GM12891 (cell line): ENCODE results near the gene DSCAM.

Source experiments
- DNase-seq: peaks from one replicate; pipeline ENCODE4 v3.0.0; 2011; ENCODE audit warnings: low spot score; ENCODE audit not compliant: insufficient read length
- FAIRE-seq: peaks from 2 replicates; lab custom pipeline; 2011; peaks lifted over from hg19 to GRCh38; lab: Jason Lieb, UNC
- PAX5 ChIP-seq: IDR thresholded peaks from 2 replicates; pipeline ENCODE4 v1.6.1; 2011; ENCODE audit warnings: low read length, moderate library complexity, mild to moderate bottlenecking; ENCODE audit not compliant: insufficient read depth, severe bottlenecking
- POLR2A ChIP-seq: IDR thresholded peaks from 2 replicates; pipeline ENCODE4 v1.6.1; 2011; ENCODE audit warnings: low read depth, low read length, control low read depth
- POLR2AphosphoS5 ChIP-seq: IDR thresholded peaks from 2 replicates; pipeline ENCODE4 v1.6.1; 2011; ENCODE audit warnings: low read depth, low read length, control low read depth
- POU2F2 ChIP-seq: IDR thresholded peaks from 2 replicates; pipeline ENCODE4 v1.6.1; 2011; ENCODE audit warnings: low read depth, mild to moderate bottlenecking, control low read depth, low read length, moderate library complexity
- SPI1 ChIP-seq: IDR thresholded peaks from 2 replicates; pipeline ENCODE4 v1.6.1; 2011; ENCODE audit warnings: low read depth, low read length, control low read depth
- TAF1 ChIP-seq: IDR thresholded peaks from 2 replicates; pipeline ENCODE4 v1.6.1; 2011; ENCODE audit warnings: low read depth, low read length, control low read depth

DSCAM gene

DNA sequence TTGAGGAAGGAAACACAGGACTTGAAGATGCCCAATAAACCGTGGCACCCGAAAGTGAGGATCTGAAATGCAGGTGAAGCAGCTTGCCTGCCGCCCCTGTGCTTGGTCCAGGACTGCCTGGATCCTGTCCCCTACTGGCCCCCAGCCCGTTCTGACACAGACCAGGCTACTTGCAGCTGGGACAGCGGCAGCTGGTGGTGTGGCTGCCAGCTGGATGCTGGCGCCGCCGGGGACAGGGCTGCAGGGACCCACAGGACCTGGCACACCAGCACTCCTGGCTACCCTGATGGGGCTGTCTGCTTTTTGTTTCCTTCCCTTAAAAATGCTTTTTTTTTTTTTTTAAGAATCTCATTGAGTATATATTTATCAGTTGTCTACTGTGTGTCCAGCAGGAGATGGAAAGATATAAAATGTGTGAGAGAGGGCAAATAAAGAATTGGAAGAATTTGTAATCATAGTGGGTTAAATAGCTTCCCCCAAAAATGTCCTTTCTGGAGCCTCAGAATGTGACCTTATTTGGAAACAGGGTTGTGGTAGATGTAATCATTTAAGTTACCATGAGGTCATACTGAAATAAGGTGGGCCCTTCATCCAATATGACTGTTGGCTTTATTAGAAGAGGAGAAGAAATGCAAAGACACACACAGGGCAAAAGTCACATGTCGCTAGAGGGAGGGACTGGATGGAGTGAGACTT, 165.6 kb downstream of the DSCAM start:
- DNase-seq (no peak), FAIRE-seq (no peak)
- no peak for TF ChIP-seq TAF1

GRCh38 chr21:40680311-40680710, 166.6 kb downstream of the DSCAM start:
- FAIRE-seq, result no peak
- no peak for DNase-seq
- TF ChIP-seq POLR2AphosphoS5 (no peak), POLR2A (no peak), PAX5 (no peak), TAF1 (no peak), POU2F2 (no peak), SPI1 (no peak)

GRCh38 chr21:40678681-40679284, 168.2 kb downstream of the DSCAM start:
- no peak for TF ChIP-seq POU2F2
- TF ChIP-seq TAF1, result no peak
- no peak for TF ChIP-seq PAX5
- DNase-seq (no peak), FAIRE-seq (no peak)

DNA sequence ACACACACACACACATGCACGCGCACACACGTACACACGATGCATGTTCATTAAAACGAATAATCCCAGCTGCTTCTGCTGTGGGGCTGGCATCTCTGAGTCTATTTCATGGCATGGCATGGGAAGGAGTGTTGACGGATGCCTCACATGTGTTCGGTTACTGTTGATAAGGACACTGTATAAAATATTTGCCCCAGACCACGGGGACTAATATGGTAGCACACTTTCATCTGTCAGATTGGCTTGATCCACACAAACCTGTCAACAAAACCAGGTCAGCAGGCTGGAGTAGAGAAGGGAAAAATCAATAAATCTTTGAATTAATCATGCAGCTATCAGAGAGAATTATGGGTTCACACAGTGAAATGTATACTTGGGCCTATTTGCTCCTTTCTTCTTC, 171.9 kb downstream of the DSCAM start:
- TF ChIP-seq POU2F2 (no peak), TAF1 (no peak), POLR2A (no peak), SPI1 (no peak), POLR2AphosphoS5 (no peak), PAX5 (no peak)
- no peak for FAIRE-seq
- DNase-seq, result no peak

DNA sequence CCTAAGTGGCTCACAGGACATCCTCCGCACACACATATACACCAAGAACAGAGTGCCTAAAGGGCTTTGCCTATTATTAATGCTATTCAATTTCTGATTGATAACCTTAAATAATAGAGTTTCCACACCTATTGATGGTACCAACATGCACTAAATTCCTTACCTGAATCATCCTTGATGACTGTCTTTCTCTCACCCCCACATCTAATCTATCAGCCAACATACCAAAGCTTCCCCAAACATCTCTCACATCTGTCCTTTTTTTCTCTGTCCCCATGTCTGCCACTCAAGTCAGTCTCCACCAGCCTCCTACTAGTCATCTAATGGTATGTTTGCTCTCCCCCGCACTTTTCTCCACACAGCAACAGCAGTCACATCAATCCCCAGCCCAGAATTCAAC, 174.4 kb downstream of the DSCAM start:
- no peak for FAIRE-seq
- TF ChIP-seq PAX5 (no peak), SPI1 (no peak), POLR2AphosphoS5 (no peak), POU2F2 (no peak), POLR2A (no peak), TAF1 (no peak)
- DNase-seq, result no peak

DNA sequence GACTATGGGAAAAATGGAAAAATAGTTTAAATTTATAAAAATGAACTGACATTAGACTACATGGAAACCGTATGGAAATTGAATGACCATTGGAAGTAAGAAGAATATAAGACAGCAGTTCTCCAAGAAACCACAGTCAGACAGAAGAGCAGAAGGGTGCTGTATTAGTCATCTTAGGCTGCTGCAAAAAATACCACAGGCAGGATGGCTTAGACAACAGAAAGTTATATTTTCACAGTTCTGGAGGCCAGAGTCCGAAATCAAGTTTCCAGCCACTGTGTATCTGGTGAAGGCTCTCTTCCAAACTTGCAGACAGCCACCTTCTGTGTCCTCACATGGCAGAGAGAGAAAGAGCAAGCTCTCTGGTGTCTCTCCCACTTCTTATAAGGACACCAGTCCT, 175.2 kb downstream of the DSCAM start:
- no peak for TF ChIP-seq POLR2AphosphoS5
- TF ChIP-seq POU2F2, result no peak
- TF ChIP-seq TAF1, result no peak
- TF ChIP-seq PAX5, result no peak
- TF ChIP-seq POLR2A, result no peak
- DNase-seq, result no peak
- FAIRE-seq, result no peak

GRCh38 chr21:40668555-40669275, 178.2 kb downstream of the DSCAM start:
- no peak for TF ChIP-seq POLR2AphosphoS5
- no peak for TF ChIP-seq PAX5
- no peak for TF ChIP-seq TAF1
- no peak for TF ChIP-seq POLR2A
- TF ChIP-seq SPI1, result no peak
- no peak for TF ChIP-seq POU2F2
- FAIRE-seq, result no peak
- DNase-seq, result no peak

- FAIRE-seq (no peak), DNase-seq (no peak)
- TF ChIP-seq POLR2A, result no peak
- no peak for TF ChIP-seq TAF1
- TF ChIP-seq POU2F2, result no peak
- TF ChIP-seq PAX5, result no peak
- TF ChIP-seq SPI1, result no peak
Observed at GRCh38 chr21:40667967-40668366, 179.0 kb downstream of the DSCAM start.

DNA sequence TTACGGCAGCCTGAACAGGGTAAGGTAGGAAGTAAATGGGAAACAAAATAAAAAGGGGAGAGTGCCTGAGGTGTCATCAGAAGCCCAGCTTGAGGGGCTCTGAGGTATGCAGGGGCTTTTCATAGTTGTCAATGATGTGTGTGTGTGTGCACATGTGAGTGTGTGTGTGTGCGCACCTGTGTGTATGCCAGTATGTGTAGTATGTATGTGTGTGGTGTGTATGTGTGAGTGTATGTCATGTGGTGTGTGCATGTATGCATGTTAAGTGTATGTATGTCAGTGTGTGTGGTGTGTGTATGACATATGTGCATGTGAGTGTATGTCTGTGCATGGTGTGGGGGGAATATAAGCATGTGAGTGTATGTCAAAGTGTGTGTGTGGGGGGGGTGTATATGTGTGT, 184.1 kb downstream of the DSCAM start:
- TF ChIP-seq POLR2A (no peak), PAX5 (no peak), POLR2AphosphoS5 (no peak), SPI1 (no peak), POU2F2 (no peak), TAF1 (no peak)
- DNase-seq, result no peak
- FAIRE-seq, result no peak

DNA sequence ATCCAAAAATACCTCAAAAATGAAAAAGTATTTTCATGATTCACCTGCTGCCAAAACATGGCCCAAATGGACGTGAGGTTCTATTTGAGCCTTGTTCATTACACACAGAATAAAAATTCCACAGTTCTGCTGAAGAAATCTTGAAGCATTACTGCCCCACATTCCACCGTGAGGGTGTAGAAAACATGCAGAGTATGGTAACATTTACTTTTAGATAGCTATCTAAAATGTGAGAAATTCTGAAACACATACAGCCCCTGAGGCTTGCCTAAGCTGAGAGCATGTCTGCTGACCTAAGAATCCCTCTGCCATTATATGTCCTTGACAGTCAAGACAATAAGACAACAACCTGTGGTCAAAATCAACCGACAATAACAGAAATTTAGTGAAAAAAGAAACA, 186.5 kb downstream of the DSCAM start:
- TF ChIP-seq PAX5 (no peak), TAF1 (no peak), SPI1 (no peak), POU2F2 (no peak), POLR2AphosphoS5 (no peak), POLR2A (no peak)
- DNase-seq, result no peak

More for the DNA sequence above, 186.5 kb downstream of the DSCAM start:
- FAIRE-seq, result no peak
